NCI-H146 treated with DMSO at 0.1 percent for 48 hours (cell line): ENCODE data around the gene BBS10.
"Not testable (repeated sequence)": the region's sequence is repeated elsewhere in the genome, so short reads cannot be mapped to it uniquely, and the experiment has no call there.

Experiments used
- DNase-seq: peaks from one replicate; lab custom pipeline; 2025; ENCODE audit not compliant: unreplicated experiment; lab: John Stamatoyannopoulos, UW

Gene BBS10

GRCh38 chr12:76348079-76348901, at the start of gene BBS10:
Gene BBS10 (minus strand): TSS chr12:76348415. CDS start chr12:76348358, 57 bp downstream.
- DNase-seq: peak; percentile 86

- no peak for DNase-seq
Measured at GRCh38 chr12:76391461-76391860, 43.2 kb upstream of the BBS10 start.

- no peak for DNase-seq
Measured at GRCh38 chr12:76387614-76388013, 39.4 kb upstream of the BBS10 start.

- DNase-seq: no peak
Measured at GRCh38 chr12:76384560-76384959, 36.3 kb upstream of the BBS10 start.

- no peak for DNase-seq
Measured at GRCh38 chr12:76383988-76384387, 35.8 kb upstream of the BBS10 start.

GRCh38 chr12:76379261-76379660, 31.0 kb upstream of the BBS10 start:
- DNase-seq: no peak

- not testable (repeated sequence) for DNase-seq
Measured at GRCh38 chr12:76376876-76377275, 28.7 kb upstream of the BBS10 start.

GRCh38 chr12:76375939-76376338, 27.7 kb upstream of the BBS10 start:
- DNase-seq: no peak

GRCh38 chr12:76375470-76375869, 27.3 kb upstream of the BBS10 start:
- DNase-seq: no peak

GRCh38 chr12:76374386-76375020, 26.3 kb upstream of the BBS10 start:
- DNase-seq: no peak

- DNase-seq: no peak
Measured at GRCh38 chr12:76368230-76368629, 20.0 kb upstream of the BBS10 start.

GRCh38 chr12:76366163-76366562, 17.9 kb upstream of the BBS10 start:
- no peak for DNase-seq

GRCh38 chr12:76364131-76364530, 15.9 kb upstream of the BBS10 start:
- not testable (repeated sequence) for DNase-seq

- DNase-seq: no peak
Measured at GRCh38 chr12:76360316-76360715, 12.1 kb upstream of the BBS10 start.

- no peak for DNase-seq
Measured at GRCh38 chr12:76356071-76356470, 7.9 kb upstream of the BBS10 start.

GRCh38 chr12:76346798-76347420, 1.3 kb downstream of the BBS10 start:
- DNase-seq: peak; percentile 8

GRCh38 chr12:76346236-76346635, 2.0 kb downstream of the BBS10 start:
- DNase-seq: no peak

- DNase-seq: no peak
Measured at GRCh38 chr12:76345569-76345968, 2.6 kb downstream of the BBS10 start.

- no peak for DNase-seq
Measured at GRCh38 chr12:76341436-76342030, 6.7 kb downstream of the BBS10 start.

GRCh38 chr12:76340680-76341435, 7.4 kb downstream of the BBS10 start:
- no peak for DNase-seq

- no peak for DNase-seq
Measured at GRCh38 chr12:76337583-76337982, 10.6 kb downstream of the BBS10 start.
